Spleen (tissue), 7 donors: ENCODE results near the gene SOX11.

Source experiments
- CTCF ChIP-seq, 11 experiments: fragments of 200-600 bp in 7 of 11; fragments of 450-650 bp in 4 of 11; sonication (generic) in 4 of 11; IDR thresholded peaks in 8 of 11; conservative IDR thresholded peaks in 3 of 11; 1 replicate in 7 of 11; 2 replicates in 4 of 11; pipeline versions ENCODE4 v1.4.0 to v1.8.0; 2016 to 2021; ENCODE audit warnings: antibody characterized with exemption in 11 of 11, inconsistent platforms in 4 of 11, mild to moderate bottlenecking in 1 of 11
- POLR2A ChIP-seq, 3 donors: fragments of 450-650 bp; IDR thresholded peaks; one replicate each; pipeline ENCODE4 v1.5.1; 2017; ENCODE audit warnings: antibody characterized with exemption in 3 of 3, mild to moderate bottlenecking in 1 of 3
- POLR2AphosphoS5 ChIP-seq, 3 donors: sonication (generic); formaldehyde crosslinking; IDR thresholded peaks; one replicate each; pipeline ENCODE4 v1.5.1; 2017; ENCODE audit warnings: antibody characterized with exemption in 3 of 3
- donor health status: DM: no; HTN: no; CAD: no; lungs with moderate emphysema.
- donor health status: DM: no; HTN: no; CAD: no.
- donor health status: DM: no; HTN: no; CAD: no.

- TF ChIP-seq CTCF (IDR thresholded peaks at IDR 0.05 in 8 of 11, conservative IDR thresholded peaks at IDR 0.05 in 3 of 11) (no peak), POLR2A (IDR thresholded peaks at IDR 0.05) (no peak), POLR2AphosphoS5 (IDR thresholded peaks at IDR 0.05) (no peak)
Observed at GRCh38 chr2:5725072-5725471, 32.9 kb downstream of the SOX11 start.
